HG03064 (cell line): ENCODE results near the gene EMP2.

Experiments
- ATAC-seq: cut with Tn5 transposase; IDR thresholded peaks from one replicate; pipeline ENCODE4 v1.9.1; 2021; ENCODE audit warnings: low read depth; ENCODE audit not compliant: unreplicated experiment

Gene EMP2

DNA sequence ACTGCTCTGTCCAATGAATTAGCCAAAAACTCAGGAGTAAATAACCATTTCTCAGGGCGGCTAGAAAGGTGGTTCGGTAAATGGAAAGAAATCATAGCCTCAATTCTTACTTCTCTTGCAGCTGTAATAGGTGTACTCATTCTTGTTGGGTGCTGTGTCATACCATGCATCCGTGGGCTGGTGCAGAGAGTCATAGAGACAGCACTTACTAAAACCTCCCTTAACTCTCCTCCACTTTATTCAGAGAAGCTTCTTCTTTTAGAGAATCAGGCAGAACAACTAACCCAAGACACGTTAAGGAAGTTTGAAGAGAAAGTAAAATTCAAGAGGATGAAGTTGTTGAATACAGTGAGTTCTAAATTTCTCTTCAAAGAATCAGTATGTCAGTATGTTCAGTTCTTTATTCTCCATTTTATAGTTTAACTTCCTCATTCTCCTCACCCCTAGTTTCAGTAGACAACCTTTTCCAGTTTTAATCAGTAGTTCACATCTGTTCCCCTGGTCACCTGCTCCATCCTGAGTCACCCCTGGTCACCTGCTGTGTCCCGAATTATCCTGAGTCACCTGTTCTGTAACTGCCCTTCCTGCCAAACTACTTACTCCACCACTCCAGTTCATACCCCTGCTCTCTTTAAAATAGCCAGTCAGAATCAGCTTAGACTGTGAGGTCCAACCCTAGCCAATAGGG, 85.9 kb downstream of the EMP2 start:
- no peak for ATAC-seq

DNA sequence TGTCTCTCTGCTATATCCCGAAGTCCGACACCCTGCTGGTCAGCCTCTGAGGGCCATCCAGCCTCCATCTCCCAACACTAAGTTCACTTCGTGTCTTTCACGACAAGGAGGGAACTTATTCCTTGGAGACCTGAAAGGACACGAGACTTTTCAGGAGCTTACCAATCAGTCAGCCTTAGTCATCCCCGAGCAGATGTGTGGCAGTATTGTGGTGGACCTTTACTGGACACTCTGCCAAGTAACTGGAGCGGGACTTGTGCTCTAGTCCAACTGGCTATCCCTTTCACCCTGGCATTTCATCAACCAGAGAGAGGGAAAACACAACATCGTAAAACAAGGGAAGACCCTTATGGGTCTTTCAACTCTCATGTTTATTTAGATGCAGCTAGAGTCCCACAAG, 87.1 kb downstream of the EMP2 start:
- no peak for ATAC-seq

DNA sequence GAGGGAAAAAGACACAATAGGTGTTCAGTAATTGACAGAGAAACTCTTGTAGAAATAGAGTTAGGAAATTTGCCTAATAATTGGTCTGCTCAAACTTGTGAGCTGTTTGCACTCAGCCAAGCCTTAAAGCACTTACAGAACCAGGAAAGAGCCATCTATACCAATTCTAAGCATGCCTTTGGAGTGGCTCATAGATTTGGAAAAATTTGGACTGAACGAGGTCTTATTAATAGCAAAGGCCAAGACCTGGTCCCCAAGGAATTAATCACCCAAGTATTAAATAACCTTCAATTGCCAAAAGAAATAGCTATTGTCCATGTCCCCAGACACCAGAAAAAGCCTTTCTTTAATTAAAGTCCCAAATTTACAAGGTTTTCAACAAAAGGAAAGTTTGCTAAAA, 90.3 kb downstream of the EMP2 start:
- ATAC-seq, result no peak

DNA sequence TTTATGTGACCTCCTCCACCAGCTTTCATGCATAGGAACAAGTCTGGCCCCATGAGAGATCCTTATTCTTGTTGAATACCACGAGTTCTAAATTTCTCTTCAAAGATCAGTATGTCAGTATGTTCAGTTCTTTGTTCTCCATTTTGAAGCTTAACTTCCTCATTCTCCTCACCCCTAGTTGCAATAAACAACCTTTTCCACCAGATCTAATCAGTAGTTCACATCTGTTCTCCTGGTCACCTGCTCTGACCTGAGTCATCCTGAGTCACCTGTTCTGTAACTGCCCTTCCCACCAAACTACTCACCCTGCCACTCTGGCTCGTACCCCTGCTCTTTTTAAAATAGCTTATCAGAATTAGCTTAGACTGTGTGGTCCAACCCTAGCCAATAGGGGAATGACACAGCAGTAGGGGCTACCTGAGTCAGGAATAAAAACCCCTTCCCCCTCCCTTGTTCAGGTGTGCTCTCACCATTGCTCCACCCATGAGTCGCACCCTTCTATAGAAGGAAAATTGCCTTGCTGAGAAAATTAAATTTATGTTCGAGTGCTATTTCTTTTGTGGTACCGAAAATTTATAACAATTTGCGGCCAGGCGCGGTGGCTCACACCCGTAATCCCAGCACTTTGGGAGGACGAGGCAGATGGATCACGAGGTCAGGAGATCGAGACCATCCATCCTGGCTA, 94.6 kb downstream of the EMP2 start:
- ATAC-seq, result no peak

DNA sequence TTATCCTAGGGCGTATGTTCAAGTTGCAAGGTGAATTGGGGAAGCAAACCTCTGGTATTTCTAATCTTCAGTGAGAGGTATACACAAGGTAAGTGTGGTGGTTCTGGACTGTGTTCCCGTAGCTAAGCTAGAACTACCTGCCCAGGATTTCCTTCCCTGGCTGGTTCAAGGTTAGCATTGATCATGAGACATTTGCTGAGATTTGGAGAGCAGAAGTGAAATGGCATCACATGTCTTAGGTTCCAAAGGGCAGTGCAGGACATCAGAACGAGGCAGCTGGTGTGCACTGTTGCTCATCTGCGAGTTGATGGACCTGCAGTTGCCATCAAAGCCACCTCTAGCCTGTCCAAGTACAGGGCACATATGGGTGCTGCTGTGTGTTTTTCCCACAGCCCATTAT, 95.2 kb downstream of the EMP2 start:
- ATAC-seq, result no peak

DNA sequence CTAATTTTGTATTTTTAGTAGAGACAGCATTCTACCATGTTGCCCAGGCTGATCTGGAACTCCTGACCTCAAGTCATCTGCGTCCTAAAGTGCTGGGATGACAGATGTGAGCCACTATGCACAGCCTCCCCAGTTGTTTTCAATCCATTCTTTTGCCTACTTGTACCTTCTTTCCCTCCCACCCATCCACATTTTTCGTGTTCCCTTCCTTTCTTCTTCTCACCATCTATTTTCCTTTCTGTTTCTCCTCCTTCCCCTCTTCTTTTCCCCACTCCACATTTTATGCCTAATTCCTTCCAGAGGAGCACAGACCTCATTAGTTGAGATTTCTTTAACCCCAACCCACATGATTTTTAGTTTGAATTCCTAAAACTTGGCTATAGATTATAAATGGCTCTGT, 100.2 kb downstream of the EMP2 start:
- no peak for ATAC-seq
